ENCODE results near the gene IGLL1.
A peak's percentile ranks its signal among the peaks of the same experiment; 100 is the strongest.

DNA sequence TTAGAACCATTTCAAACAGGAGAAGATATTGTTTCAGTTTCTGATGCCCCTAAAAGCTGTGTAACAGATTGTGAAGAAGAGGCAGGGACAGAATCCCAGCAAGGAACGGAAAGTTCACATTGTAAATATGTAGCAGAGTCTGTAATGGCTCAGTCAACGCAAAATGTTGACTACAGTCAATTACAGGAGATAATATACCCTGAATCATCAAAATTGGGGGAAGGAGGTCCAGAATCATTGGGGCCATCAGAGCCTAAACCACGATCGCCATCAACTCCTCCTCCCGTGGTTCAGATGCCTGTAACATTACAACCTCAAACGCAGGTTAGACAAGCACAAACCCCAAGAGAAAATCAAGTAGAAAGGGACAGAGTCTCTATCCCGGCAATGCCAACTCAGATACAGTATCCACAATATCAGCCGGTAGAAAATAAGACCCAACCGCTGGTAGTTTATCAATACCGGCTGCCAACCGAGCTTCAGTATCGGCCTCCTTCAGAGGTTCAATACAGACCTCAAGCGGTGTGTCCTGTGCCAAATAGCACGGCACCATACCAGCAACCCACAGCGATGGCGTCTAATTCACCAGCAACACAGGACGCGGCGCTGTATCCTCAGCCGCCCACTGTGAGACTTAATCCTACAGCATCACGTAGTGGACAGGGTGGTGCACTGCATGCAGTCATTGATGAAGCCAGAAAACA, 40.8 kb downstream of the IGLL1 start:
- TF ChIP-seq, protein P1, sequence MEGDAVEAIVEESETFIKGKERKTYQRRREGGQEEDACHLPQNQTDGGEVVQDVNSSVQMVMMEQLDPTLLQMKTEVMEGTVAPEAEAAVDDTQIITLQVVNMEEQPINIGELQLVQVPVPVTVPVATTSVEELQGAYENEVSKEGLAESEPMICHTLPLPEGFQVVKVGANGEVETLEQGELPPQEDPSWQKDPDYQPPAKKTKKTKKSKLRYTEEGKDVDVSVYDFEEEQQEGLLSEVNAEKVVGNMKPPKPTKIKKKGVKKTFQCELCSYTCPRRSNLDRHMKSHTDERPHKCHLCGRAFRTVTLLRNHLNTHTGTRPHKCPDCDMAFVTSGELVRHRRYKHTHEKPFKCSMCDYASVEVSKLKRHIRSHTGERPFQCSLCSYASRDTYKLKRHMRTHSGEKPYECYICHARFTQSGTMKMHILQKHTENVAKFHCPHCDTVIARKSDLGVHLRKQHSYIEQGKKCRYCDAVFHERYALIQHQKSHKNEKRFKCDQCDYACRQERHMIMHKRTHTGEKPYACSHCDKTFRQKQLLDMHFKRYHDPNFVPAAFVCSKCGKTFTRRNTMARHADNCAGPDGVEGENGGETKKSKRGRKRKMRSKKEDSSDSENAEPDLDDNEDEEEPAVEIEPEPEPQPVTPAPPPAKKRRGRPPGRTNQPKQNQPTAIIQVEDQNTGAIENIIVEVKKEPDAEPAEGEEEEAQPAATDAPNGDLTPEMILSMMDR (IDR thresholded peaks at IDR 0.05; ENCODE audit: extremely low read depth in 1 of 2, insufficient read depth in 1 of 2, low read depth in 1 of 2, low read length in 2 of 2), result peak; percentile 75 to 81
- TF ChIP-seq EZH2 (IDR thresholded peaks at IDR 0.05; ENCODE audit: borderline replicate concordance, low read depth, low read length, severe bottlenecking), result no peak
- TF ChIP-seq POLR2A (IDR thresholded peaks at IDR 0.05; ENCODE audit: low read depth, low read length), result no peak
- no peak for TF ChIP-seq POLR2AphosphoS5 (IDR thresholded peaks at IDR 0.05; ENCODE audit: insufficient read depth, low read depth, low read length)
- TF ChIP-seq GATA2 (IDR thresholded peaks at IDR 0.05; ENCODE audit: insufficient read depth, insufficient read length, low read depth, low read length), result no peak
- TF ChIP-seq FOS (IDR thresholded peaks at IDR 0.05; ENCODE audit: borderline replicate concordance, insufficient read depth, low read length), result no peak
- TF ChIP-seq MYC (IDR thresholded peaks at IDR 0.05; ENCODE audit: low read depth, low read length), result peak; percentile 39
- TF ChIP-seq, protein P2, sequence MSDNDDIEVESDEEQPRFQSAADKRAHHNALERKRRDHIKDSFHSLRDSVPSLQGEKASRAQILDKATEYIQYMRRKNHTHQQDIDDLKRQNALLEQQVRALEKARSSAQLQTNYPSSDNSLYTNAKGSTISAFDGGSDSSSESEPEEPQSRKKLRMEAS (IDR thresholded peaks at IDR 0.05; ENCODE audit: insufficient read depth, insufficient read length), result no peak
